Endothelial cell (in vitro differentiated cells): ENCODE measurements around the gene ARTN. TPM values are rescaled to one million over a fixed set of nuclear protein-coding genes. Genes with fewer than 3 reads are reported as not detected.

Source experiments
- DNase-seq: peaks from one replicate; pipeline ENCODE4 v3.0.0; 2021; ENCODE audit warnings: low spot score
- H3K27ac Mint-ChIP-seq: one replicate; pipeline ENCODE4 v1.8.0; 2021; ENCODE audit warnings: mixed read lengths, inconsistent platforms; ENCODE audit not compliant: unreplicated experiment
- H3K27me3 Mint-ChIP-seq: one replicate; pipeline ENCODE4 v1.8.0; 2021; ENCODE audit warnings: mild to moderate bottlenecking, moderate library complexity, mixed read lengths, inconsistent platforms; ENCODE audit not compliant: unreplicated experiment
- H3K36me3 Mint-ChIP-seq: one replicate; pipeline ENCODE4 v1.8.0; 2021; ENCODE audit warnings: mild to moderate bottlenecking, low read depth, mixed read lengths, inconsistent platforms; ENCODE audit not compliant: unreplicated experiment
- H3K4me1 Mint-ChIP-seq: one replicate; pipeline ENCODE4 v1.8.0; 2021; ENCODE audit warnings: mild to moderate bottlenecking, mixed read lengths, inconsistent platforms; ENCODE audit not compliant: unreplicated experiment
- H3K4me3 Mint-ChIP-seq: one replicate; pipeline ENCODE4 v1.8.0; 2021; ENCODE audit warnings: mild to moderate bottlenecking, mixed read lengths, inconsistent platforms; ENCODE audit not compliant: unreplicated experiment
- H3K9me3 Mint-ChIP-seq: one replicate; pipeline ENCODE4 v1.8.0; 2021; ENCODE audit warnings: mixed read lengths, inconsistent platforms; ENCODE audit not compliant: unreplicated experiment
- long read RNA-seq: library from polyadenylated mRNA; unstranded; transcript quantifications from one replicate; pipeline ENCODE4 v2.0.0, GENCODE V29; 2020; ENCODE audit not compliant: unreplicated experiment
- total RNA-seq: library from RNA; stranded (reverse); fragmentation: NEBNext Ultra II Directional; extraction: Animal tissue kit (Norgen Biotek cat#: 25700); gene quantifications from one replicate; pipeline ENCODE4 v1.2.1, GENCODE V29; 2021; ENCODE audit not compliant: unreplicated experiment
- TF ChIP-seq, protein P1 (sequence below): fragments of 200-600 bp; sonication (generic); IDR thresholded peaks from one replicate; pipeline ENCODE4 v1.5.0; 2021; ENCODE audit warnings: antibody characterized with exemption; ENCODE audit not compliant: unreplicated experiment

ARTN gene, protein sequence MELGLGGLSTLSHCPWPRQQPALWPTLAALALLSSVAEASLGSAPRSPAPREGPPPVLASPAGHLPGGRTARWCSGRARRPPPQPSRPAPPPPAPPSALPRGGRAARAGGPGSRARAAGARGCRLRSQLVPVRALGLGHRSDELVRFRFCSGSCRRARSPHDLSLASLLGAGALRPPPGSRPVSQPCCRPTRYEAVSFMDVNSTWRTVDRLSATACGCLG
- total RNA-seq, result 0.67 TPM
- long read RNA-seq, result 0 reads

DNA sequence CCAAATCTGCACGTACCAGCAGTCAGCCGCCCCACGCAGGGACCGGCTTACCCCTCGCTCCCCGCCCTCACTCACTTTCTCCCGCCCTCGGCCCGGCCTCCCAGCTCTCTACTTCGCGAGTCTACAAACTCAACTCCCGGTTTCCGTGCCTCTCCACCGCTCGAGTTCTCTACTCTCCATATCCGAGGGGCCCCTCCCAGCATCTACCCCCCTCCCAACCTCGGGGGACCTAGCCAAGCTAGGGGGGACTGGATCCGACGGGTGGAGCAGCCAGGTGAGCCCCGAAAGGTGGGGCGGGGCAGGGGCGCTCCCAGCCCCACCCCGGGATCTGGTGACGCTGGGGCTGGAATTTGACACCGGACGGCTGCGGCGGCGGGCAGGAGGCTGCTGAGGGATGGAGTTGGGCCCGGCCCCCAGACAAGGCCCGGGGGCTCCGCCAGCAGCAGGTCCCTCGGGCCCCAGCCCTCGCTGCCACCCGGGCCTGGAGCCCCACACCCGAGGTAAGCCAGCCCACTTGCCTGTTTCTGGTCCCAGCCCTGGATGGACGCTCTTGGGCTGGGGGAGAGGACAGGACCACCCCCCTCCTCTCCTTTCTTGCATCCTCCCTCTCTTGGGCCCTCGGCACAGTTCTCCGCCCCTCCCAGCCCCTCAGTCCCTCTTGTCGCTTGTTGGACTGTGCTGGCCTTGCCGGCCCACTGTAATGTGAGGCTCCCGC, at the start of gene ARTN:
TSS of gene ARTN (plus strand) at position 416 of the 715 bp plus-strand sequence. CDS start 1,856 bp downstream, outside the sequence.
- peaks cover 12% of the 10 kb centered on the region for H3K27me3 Mint-ChIP-seq
- H3K9me3 Mint-ChIP-seq, result no peaks in the 10 kb centered on the region
- H3K4me3 Mint-ChIP-seq, result peak within 1 kb of the TSS; percentile 62
- peaks cover 7% of the 10 kb centered on the region for H3K36me3 Mint-ChIP-seq
- TF ChIP-seq, protein P1, sequence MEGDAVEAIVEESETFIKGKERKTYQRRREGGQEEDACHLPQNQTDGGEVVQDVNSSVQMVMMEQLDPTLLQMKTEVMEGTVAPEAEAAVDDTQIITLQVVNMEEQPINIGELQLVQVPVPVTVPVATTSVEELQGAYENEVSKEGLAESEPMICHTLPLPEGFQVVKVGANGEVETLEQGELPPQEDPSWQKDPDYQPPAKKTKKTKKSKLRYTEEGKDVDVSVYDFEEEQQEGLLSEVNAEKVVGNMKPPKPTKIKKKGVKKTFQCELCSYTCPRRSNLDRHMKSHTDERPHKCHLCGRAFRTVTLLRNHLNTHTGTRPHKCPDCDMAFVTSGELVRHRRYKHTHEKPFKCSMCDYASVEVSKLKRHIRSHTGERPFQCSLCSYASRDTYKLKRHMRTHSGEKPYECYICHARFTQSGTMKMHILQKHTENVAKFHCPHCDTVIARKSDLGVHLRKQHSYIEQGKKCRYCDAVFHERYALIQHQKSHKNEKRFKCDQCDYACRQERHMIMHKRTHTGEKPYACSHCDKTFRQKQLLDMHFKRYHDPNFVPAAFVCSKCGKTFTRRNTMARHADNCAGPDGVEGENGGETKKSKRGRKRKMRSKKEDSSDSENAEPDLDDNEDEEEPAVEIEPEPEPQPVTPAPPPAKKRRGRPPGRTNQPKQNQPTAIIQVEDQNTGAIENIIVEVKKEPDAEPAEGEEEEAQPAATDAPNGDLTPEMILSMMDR, result no peak
- H3K27ac Mint-ChIP-seq, result no peak within 1 kb of the TSS
- peaks cover 4% of the 10 kb centered on the region for H3K4me1 Mint-ChIP-seq
- DNase-seq, result peak; percentile 30

DNA sequence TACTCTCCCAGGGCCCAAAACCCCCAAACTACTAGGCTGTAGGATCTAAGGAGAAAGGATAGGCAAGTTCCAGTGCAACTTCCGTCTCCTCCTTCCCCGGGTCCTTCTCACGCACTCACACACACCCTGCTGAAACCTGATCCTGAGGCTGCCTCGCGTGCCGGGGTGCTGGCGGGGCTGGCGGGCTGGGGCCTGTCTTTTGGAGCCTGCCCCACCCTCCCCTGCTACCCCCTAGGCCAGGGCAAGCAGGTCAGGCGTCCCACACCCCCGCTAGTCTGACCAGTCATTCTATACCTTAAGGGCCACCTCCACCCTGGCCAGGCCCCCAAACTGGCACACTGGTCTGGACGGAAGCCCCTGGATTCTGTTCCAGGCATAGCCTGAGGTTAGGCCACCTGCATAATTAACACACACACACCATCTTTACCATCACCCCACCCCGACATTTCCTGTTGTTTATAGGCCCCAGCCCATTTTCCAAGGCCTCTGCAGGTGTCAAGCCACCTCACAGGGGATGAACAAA, 48.3 kb upstream of the ARTN start:
- no peak for DNase-seq
- Mint-ChIP-seq H3K4me1 (peaks cover 15% of the 10 kb centered on the region), H3K27ac (no peak overlapping the region), H3K27me3 (peaks cover 1% of the 10 kb centered on the region), H3K36me3 (no peaks in the 10 kb centered on the region), H3K9me3 (no peaks in the 10 kb centered on the region), H3K4me3 (no peak overlapping the region)
- TF ChIP-seq, protein P1, result no peak

DNA sequence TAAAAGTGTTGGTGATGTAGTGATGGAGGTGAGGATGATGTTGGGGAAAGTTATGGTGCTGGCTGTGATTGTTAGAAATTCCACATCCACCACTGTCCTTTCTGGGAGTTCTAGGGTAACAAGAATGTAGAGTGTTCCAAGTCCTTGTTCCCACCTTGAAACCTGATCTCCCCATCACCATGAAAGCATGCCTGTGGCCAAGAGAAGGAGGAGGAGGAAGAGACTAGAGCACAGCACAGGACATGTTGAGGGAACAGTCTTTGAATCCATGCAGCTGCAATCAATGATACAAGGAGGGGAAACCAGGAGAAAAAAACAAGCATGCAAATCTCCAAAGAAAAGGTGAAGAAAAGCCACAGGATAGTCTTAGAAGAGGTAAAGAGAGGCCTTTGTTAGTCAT, 45.9 kb upstream of the ARTN start:
- no peak for DNase-seq
- no peaks in the 10 kb centered on the region for H3K9me3 Mint-ChIP-seq
- H3K4me3 Mint-ChIP-seq, result no peak overlapping the region
- no peaks in the 10 kb centered on the region for H3K27me3 Mint-ChIP-seq
- no peak overlapping the region for H3K27ac Mint-ChIP-seq
- H3K4me1 Mint-ChIP-seq, result peaks cover 6% of the 10 kb centered on the region
- TF ChIP-seq, protein P1, result no peak
- no peaks in the 10 kb centered on the region for H3K36me3 Mint-ChIP-seq

DNA sequence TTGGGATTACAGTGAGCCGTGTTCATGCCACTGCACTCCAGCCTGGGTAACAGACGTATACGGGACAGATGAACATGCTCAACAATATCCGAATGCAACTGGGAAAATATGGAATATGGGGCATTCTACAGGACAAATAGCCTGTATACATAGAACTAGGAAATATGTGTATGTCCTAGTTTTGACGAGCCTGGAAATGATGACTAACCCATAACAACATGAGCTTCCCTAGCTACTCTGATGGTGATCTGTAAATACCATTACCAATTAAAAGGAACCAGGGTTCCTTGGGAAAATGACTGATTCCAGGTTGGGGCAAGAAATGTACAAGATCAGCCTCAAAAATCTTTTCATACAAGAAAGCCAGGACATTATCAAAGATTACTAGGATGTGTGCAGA, 42.8 kb upstream of the ARTN start:
- DNase-seq, result no peak
- Mint-ChIP-seq H3K36me3 (no peaks in the 10 kb centered on the region), H3K4me3 (no peak overlapping the region), H3K27ac (no peak overlapping the region), H3K27me3 (peaks cover 8% of the 10 kb centered on the region), H3K9me3 (no peaks in the 10 kb centered on the region), H3K4me1 (peaks cover 13% of the 10 kb centered on the region)
- TF ChIP-seq, protein P1, result no peak

DNA sequence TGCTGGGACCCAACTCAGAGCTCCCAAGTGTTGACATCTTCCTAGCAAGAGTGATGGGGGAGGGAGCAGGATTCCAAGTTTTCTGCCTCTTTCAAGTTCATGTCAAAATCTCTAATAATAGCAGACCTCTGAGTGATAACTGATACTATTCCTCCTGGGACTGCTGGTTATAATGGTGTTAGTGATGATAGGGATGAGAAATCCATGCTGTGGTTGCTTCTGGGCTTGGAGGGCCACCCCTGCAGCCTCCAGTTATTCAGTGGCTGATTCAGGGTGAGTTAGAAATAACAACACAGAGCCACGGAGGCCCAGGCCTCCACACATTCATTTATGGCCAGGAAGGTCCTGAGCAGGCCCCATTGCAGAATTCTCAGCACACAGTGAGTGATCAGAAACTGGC, 40.6 kb upstream of the ARTN start:
- Mint-ChIP-seq H3K27ac (no peak overlapping the region), H3K9me3 (no peaks in the 10 kb centered on the region), H3K4me1 (peaks cover 29% of the 10 kb centered on the region), H3K4me3 (no peak overlapping the region), H3K36me3 (no peaks in the 10 kb centered on the region), H3K27me3 (peaks cover 8% of the 10 kb centered on the region)
- DNase-seq, result no peak
- TF ChIP-seq, protein P1, result no peak
